Liver (tissue), 9 donors: ENCODE data around the gene HSPA12A. TPM values are rescaled to one million over a fixed set of nuclear protein-coding genes. Genes with fewer than 3 reads are reported as not detected.

Source experiments
- DNase-seq: peaks from one replicate; pipeline ENCODE4 v3.0.0-alpha.2; 2017; ENCODE audit warnings: low spot score
- H3K27ac ChIP-seq, 2 donors: one replicate each; pipeline ENCODE4 v1.7.0; 2013; ENCODE audit warnings: inconsistent platforms in 2 of 2, low read length in 2 of 2, control low read depth in 1 of 2, low read depth in 1 of 2, mild to moderate bottlenecking in 1 of 2
- H3K27me3 ChIP-seq, 4 donors: one replicate each; pipeline versions ENCODE4 v1.6.1 to v1.7.0; 2013; ENCODE audit warnings: low read length in 3 of 4, inconsistent platforms in 1 of 4, mild to moderate bottlenecking in 1 of 4, moderate library complexity in 1 of 4; ENCODE audit not compliant: control insufficient read depth in 4 of 4, insufficient read depth in 4 of 4
- H3K36me3 ChIP-seq, 4 donors: one replicate each; pipeline versions ENCODE4 v1.6.1 to v1.7.0; 2013; ENCODE audit warnings: low read length in 3 of 4, mild to moderate bottlenecking in 3 of 4, low read depth in 1 of 4, moderate library complexity in 1 of 4; ENCODE audit not compliant: control insufficient read depth in 4 of 4, insufficient read depth in 3 of 4
- H3K4me1 ChIP-seq, 4 donors: one replicate each; pipeline versions ENCODE4 v1.6.1 to v1.7.0; 2013; ENCODE audit warnings: low read length in 3 of 4, mild to moderate bottlenecking in 3 of 4, moderate library complexity in 1 of 4; ENCODE audit not compliant: control insufficient read depth in 4 of 4, insufficient read depth in 4 of 4
- H3K4me3 ChIP-seq, 3 donors: one replicate each; pipeline versions ENCODE4 v1.6.1 to v1.7.0; 2013; ENCODE audit warnings: low read length in 3 of 3, control low read depth in 1 of 3, low read depth in 1 of 3, mild to moderate bottlenecking in 1 of 3
- H3K9ac ChIP-seq, 2 donors: one replicate each; pipeline ENCODE4 v1.7.0; 2013; ENCODE audit warnings: low read length in 2 of 2, mild to moderate bottlenecking in 2 of 2, moderate library complexity in 2 of 2, control low read depth in 1 of 2, low read depth in 1 of 2
- H3K9me3 ChIP-seq, 4 donors: one replicate each; pipeline versions ENCODE4 v1.6.1 to v1.7.0; 2013; ENCODE audit warnings: low read length in 3 of 4; ENCODE audit not compliant: control insufficient read depth in 4 of 4
- ATF3 ChIP-seq: IDR thresholded peaks from 2 replicates; pipeline ENCODE4 v1.6.1; 2016; ENCODE audit warnings: antibody characterized with exemption
- CTCF ChIP-seq: fragments of 150-350 bp; IDR thresholded peaks from 2 replicates; pipeline ENCODE4 v1.5.1; 2017; ENCODE audit warnings: improper control_type of control experiment, low read depth, low read length; ENCODE audit not compliant: missing input control
- EGR1 ChIP-seq, 2 donors: IDR thresholded peaks; 2 replicates each; pipeline ENCODE4 v1.6.1; 2016 to 2018; ENCODE audit warnings: antibody characterized with exemption in 2 of 2, low read depth in 2 of 2
- FOXA1 ChIP-seq: IDR thresholded peaks from 2 replicates; pipeline ENCODE4 v1.6.1; 2016; ENCODE audit warnings: antibody characterized with exemption
- FOXA2 ChIP-seq: IDR thresholded peaks from 2 replicates; pipeline ENCODE4 v1.6.1; 2016; ENCODE audit warnings: antibody characterized with exemption
- HNF4A ChIP-seq, 2 donors: conservative IDR thresholded peaks; 2 replicates each; pipeline ENCODE4 v1.6.1; 2016; ENCODE audit warnings: antibody characterized with exemption in 2 of 2, mild to moderate bottlenecking in 2 of 2
- MAX ChIP-seq: IDR thresholded peaks from 2 replicates; pipeline ENCODE4 v1.6.1; 2016; ENCODE audit warnings: antibody characterized with exemption
- RAD21 ChIP-seq, 2 donors: IDR thresholded peaks; 2 replicates each; pipeline ENCODE4 v1.6.1; 2016; ENCODE audit warnings: antibody characterized with exemption in 2 of 2, mild to moderate bottlenecking in 2 of 2
- RXRA ChIP-seq, 2 donors: IDR thresholded peaks; 2 replicates each; pipeline ENCODE4 v1.6.1; 2017 to 2018; ENCODE audit warnings: antibody characterized with exemption in 2 of 2, mild to moderate bottlenecking in 1 of 2
- WGBS: extraction: QIAGEN DNeasy Blood & Tissue Kit; methylation state at CpG from one replicate; pipeline ENCODE4 v1.1.7; 2013; 5-methylcytosine and 5-hydroxymethylcytosine counted together
- polyA plus RNA-seq, 2 donors: library from polyadenylated mRNA; stranded (reverse) in 1 of 2; unstranded in 1 of 2; fragments of 200-250 nt in 1 of 2; fragments of >200 nt in 1 of 2; fragmentation: Nextera tagmentation in 1 of 2; extraction: Ambion mirVana in 1 of 2; gene quantifications; one replicate each; pipeline versions ENCODE4 v1.2.1 to v1.2.3, GENCODE V29; 2013 to 2015
- total RNA-seq, 2 donors: library from RNA; depleted of rRNA; stranded (reverse); fragments of >200 nt; gene quantifications; one replicate each; pipeline ENCODE4 v1.2.3, GENCODE V29; 2014
- TF ChIP-seq, protein P1 (sequence below): IDR thresholded peaks from 2 replicates; pipeline ENCODE4 v1.6.1; 2016; ENCODE audit warnings: antibody characterized with exemption
- donor health status: healthy.
- donor health status: healthy.
- donor health status: healthy.
- donor health status: healthy.
- donor health status: healthy.

Gene HSPA12A
- total and polyA plus RNA-seq, 4 donors = 1.3 to 4.5 (median 1.6) TPM

DNA sequence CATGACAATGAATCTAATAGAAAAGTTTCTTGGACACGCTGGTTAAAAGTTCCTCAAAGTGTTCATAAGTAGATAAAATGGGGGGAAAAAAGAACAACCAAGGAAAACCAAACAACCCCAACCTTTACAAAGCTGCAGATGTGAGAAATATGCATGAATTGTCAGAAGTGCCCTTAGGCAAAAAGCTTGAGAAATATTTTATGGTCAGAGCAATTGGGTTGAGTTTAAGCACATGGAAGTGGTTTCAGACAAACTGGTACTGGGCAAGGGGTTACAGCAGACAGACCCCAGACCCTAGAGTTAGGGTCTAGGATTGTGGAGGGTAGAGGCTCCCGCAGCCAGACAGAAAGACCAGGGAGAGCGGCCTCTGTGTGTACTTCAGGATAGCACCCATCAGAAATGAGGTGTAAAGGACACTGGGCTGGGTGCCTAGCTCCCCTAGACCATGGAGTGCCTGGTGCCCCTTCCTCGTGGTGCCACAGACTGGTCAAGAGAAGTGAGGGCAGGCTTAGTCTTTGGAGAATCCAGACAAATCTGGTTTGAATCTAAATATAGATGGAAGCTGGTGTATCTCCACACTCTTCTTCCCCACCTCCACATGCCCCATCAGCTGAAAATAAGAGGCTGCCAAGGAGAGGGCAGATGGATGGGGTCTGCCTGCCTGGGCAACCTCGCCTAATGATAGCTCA, 84.4 kb downstream of the HSPA12A start:
- Histone ChIP-seq H3K36me3 (no peaks in the 10 kb centered on the region), H3K4me1 (no peaks in the 10 kb centered on the region), H3K27me3 (peaks cover 0 to 13% (median 0%) of the 10 kb centered on the region in 4 donors), H3K27ac (no peak overlapping the region), H3K4me3 (no peak overlapping the region), H3K9ac (no peak overlapping the region), H3K9me3 (no peaks in the 10 kb centered on the region)
- DNase-seq = no peak
- TF ChIP-seq HNF4A (conservative IDR thresholded peaks at IDR 0.05) (no peak), CTCF (no peak), EGR1 (IDR thresholded peaks at IDR 0.05; ENCODE audit: low read depth in 2 of 2) (no peak), RXRA (IDR thresholded peaks at IDR 0.05) (no peak), FOXA2 (no peak), MAX (no peak), FOXA1 (no peak), RAD21 (IDR thresholded peaks at IDR 0.05) (no peak)
- WGBS = 89% methylated on average over 5 of the region's 5 CpGs

- TF ChIP-seq, protein P1, sequence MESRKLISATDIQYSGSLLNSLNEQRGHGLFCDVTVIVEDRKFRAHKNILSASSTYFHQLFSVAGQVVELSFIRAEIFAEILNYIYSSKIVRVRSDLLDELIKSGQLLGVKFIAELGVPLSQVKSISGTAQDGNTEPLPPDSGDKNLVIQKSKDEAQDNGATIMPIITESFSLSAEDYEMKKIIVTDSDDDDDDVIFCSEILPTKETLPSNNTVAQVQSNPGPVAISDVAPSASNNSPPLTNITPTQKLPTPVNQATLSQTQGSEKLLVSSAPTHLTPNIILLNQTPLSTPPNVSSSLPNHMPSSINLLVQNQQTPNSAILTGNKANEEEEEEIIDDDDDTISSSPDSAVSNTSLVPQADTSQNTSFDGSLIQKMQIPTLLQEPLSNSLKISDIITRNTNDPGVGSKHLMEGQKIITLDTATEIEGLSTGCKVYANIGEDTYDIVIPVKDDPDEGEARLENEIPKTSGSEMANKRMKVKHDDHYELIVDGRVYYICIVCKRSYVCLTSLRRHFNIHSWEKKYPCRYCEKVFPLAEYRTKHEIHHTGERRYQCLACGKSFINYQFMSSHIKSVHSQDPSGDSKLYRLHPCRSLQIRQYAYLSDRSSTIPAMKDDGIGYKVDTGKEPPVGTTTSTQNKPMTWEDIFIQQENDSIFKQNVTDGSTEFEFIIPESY = no peak
- no peak for TF ChIP-seq ATF3
- no peak for TF ChIP-seq CTCF
- peaks cover 0 to 3% (median 0%) of the 10 kb centered on the region in 4 donors for H3K9me3 ChIP-seq
- H3K4me3 ChIP-seq = no peak overlapping the region
- no peak overlapping the region for H3K9ac ChIP-seq
- no peaks in the 10 kb centered on the region for H3K4me1 ChIP-seq
- no peaks in the 10 kb centered on the region for H3K36me3 ChIP-seq
- WGBS = 88% methylated on average over 4 of the region's 4 CpGs
- H3K27me3 ChIP-seq = peaks cover 0 to 8% (median 0%) of the 10 kb centered on the region in 4 donors
- no peak overlapping the region for H3K27ac ChIP-seq
- DNase-seq = no peak
Measured at GRCh38 chr10:116656044-116656443, 86.3 kb downstream of the HSPA12A start.
